GM12864 (cell line): ENCODE data around the gene NIPA2.

Experiments used
- DNase-seq: peaks from one replicate; pipeline ENCODE4 v3.0.0-alpha.2; 2011; ENCODE audit warnings: low read depth
- H3K4me3 ChIP-seq: 2 replicates; pipeline ENCODE4 v1.5.1; 2011; ENCODE audit warnings: mild to moderate bottlenecking, low read depth, low read length, control low read depth
- CTCF ChIP-seq: IDR thresholded peaks from 2 replicates; pipeline ENCODE4 v1.5.1; 2011; ENCODE audit warnings: low read depth, mild to moderate bottlenecking, moderate library complexity, low read length, control low read depth, inconsistent platforms; ENCODE audit errors: missing control alignments

Gene NIPA2

GRCh38 chr15:22907161-22907950 lies 68.9 kb downstream of the NIPA2 start:
- no peak for DNase-seq
- no peak overlapping the region for H3K4me3 ChIP-seq
- TF ChIP-seq CTCF = no peak

GRCh38 chr15:22908830-22909229 lies 70.4 kb downstream of the NIPA2 start:
- H3K4me3 ChIP-seq = no peak overlapping the region
- no peak for TF ChIP-seq CTCF

GRCh38 chr15:22911306-22911705 lies 72.8 kb downstream of the NIPA2 start:
- no peak overlapping the region for H3K4me3 ChIP-seq
- no peak for DNase-seq

More at GRCh38 chr15:22908830-22909229, 70.4 kb downstream of the NIPA2 start:
- no peak for DNase-seq

GRCh38 chr15:22912256-22912655 lies 73.8 kb downstream of the NIPA2 start:
- no peak for TF ChIP-seq CTCF
- H3K4me3 ChIP-seq = no peak overlapping the region
- no peak for DNase-seq

More at GRCh38 chr15:22911306-22911705, 72.8 kb downstream of the NIPA2 start:
- no peak for TF ChIP-seq CTCF

- DNase-seq = no peak
- H3K4me3 ChIP-seq = no peak overlapping the region
- no peak for TF ChIP-seq CTCF
Observed at GRCh38 chr15:22913646-22914380, 75.3 kb downstream of the NIPA2 start.

- TF ChIP-seq CTCF = no peak
- H3K4me3 ChIP-seq = no peak overlapping the region
- no peak for DNase-seq
Observed at GRCh38 chr15:22915866-22916515, 77.5 kb downstream of the NIPA2 start.
